HEK293 (cell line): ENCODE measurements around the gene RPL12.

ENCODE experiments used
- CTCF ChIA-PET: fragments of 350-600 bp; formaldehyde crosslinking; extraction: SDS; loops from one replicate; lab custom pipeline; 2021; ENCODE audit warnings: antibody characterized with exemption; lab: Yijun Ruan, JAX
- POLR2A ChIA-PET: fragments of 300-600 bp; formaldehyde crosslinking; extraction: SDS; loops from one replicate; lab custom pipeline; 2020; ENCODE audit warnings: antibody characterized with exemption, inconsistent platforms; lab: Yijun Ruan, JAX
- H3K27ac ChIP-seq: fragments of 200-500 bp; sonication (Bioruptor generic); 2 replicates; pipeline ENCODE4 v1.5.1; 2014; ENCODE audit warnings: low read depth, low read length, control low read depth, inconsistent platforms; ENCODE audit errors: extremely low read depth
- H3K36me3 ChIP-seq, 2 experiments: fragments of 200-500 bp in 1 of 2; sonication (Bioruptor generic) in 1 of 2; 1 replicate in 1 of 2; 2 replicates in 1 of 2; pipeline ENCODE4 v1.5.1; 2014 to 2017; ENCODE audit warnings: inconsistent platforms in 2 of 2, low read length in 2 of 2; ENCODE audit not compliant: control insufficient read depth in 2 of 2, insufficient read depth in 1 of 2
- H3K4me1 ChIP-seq: fragments of 200-500 bp; sonication (Bioruptor generic); 2 replicates; pipeline ENCODE4 v1.5.1; 2014; ENCODE audit warnings: mild to moderate bottlenecking, low read length, inconsistent platforms; ENCODE audit not compliant: control insufficient read depth, insufficient read depth
- H3K4me3 ChIP-seq: 2 replicates; pipeline ENCODE4 v1.5.1; 2011; ENCODE audit warnings: low read depth, mild to moderate bottlenecking, control low read depth, low read length, moderate library complexity
- H3K9me3 ChIP-seq: fragments of 200-500 bp; sonication (Bioruptor generic); 2 replicates; pipeline ENCODE4 v1.5.1; 2014; ENCODE audit warnings: low read depth, low read length, inconsistent platforms; ENCODE audit not compliant: control insufficient read depth, insufficient read depth
- GLI4 ChIP-seq: fragments of 450-650 bp; formaldehyde crosslinking; IDR thresholded peaks from 2 replicates; pipeline ENCODE4 v1.5.1; 2016; ENCODE audit warnings: missing biosample characterization, missing genetic modification characterization
- GLIS2 ChIP-seq: fragments of 450-650 bp; formaldehyde crosslinking; IDR thresholded peaks from 2 replicates; pipeline ENCODE4 v1.5.1; 2016; ENCODE audit warnings: missing biosample characterization, missing genetic modification characterization
- HOXD13 ChIP-seq: sonication (generic); formaldehyde crosslinking; IDR thresholded peaks from 2 replicates; pipeline ENCODE4 v1.8.0; 2022; ENCODE audit warnings: missing genetic modification reagents, borderline replicate concordance
- INSM2 ChIP-seq: fragments of 450-650 bp; formaldehyde crosslinking; IDR thresholded peaks from 2 replicates; pipeline ENCODE4 v1.5.1; 2016; ENCODE audit warnings: missing biosample characterization, missing genetic modification characterization
- KLF10 ChIP-seq: fragments of 450-650 bp; IDR thresholded peaks from 2 replicates; pipeline ENCODE4 v1.5.1; 2018; ENCODE audit warnings: missing biosample characterization, mild to moderate bottlenecking, missing genetic modification characterization
- SP2 ChIP-seq: fragments of 450-650 bp; formaldehyde crosslinking; IDR thresholded peaks from 2 replicates; pipeline ENCODE4 v1.5.1; 2016; ENCODE audit warnings: missing biosample characterization, missing genetic modification characterization
- ZFP37 ChIP-seq: fragments of 450-650 bp; formaldehyde crosslinking; IDR thresholded peaks from 2 replicates; pipeline ENCODE4 v1.5.1; 2016; ENCODE audit warnings: missing biosample characterization, missing genetic modification characterization
- ZNF10 ChIP-seq: fragments of 450-650 bp; formaldehyde crosslinking; IDR thresholded peaks from 2 replicates; pipeline ENCODE4 v1.5.1; 2017; ENCODE audit warnings: missing biosample characterization, missing genetic modification characterization
- ZNF112 ChIP-seq: fragments of 450-650 bp; formaldehyde crosslinking; IDR thresholded peaks from 2 replicates; pipeline ENCODE4 v1.5.0; 2017; ENCODE audit warnings: missing biosample characterization, missing genetic modification characterization
- ZNF114 ChIP-seq: fragments of 450-650 bp; formaldehyde crosslinking; IDR thresholded peaks from 2 replicates; pipeline ENCODE4 v1.5.0; 2017; ENCODE audit warnings: missing biosample characterization, missing genetic modification characterization
- ZNF174 ChIP-seq: fragments of 450-650 bp; formaldehyde crosslinking; IDR thresholded peaks from 2 replicates; pipeline ENCODE4 v1.5.0; 2017; ENCODE audit warnings: missing biosample characterization, mild to moderate bottlenecking, missing genetic modification characterization
- ZNF311 ChIP-seq: fragments of 450-650 bp; formaldehyde crosslinking; IDR thresholded peaks from 2 replicates; pipeline ENCODE4 v1.5.1; 2017; ENCODE audit warnings: missing biosample characterization, missing genetic modification characterization, borderline replicate concordance
- ZNF626 ChIP-seq: fragments of 450-650 bp; sonication (Bioruptor Pico); formaldehyde crosslinking; IDR thresholded peaks from 2 replicates; pipeline ENCODE4 v1.5.1; 2018; ENCODE audit warnings: missing biosample characterization, missing genetic modification characterization, inconsistent platforms
- ZNF645 ChIP-seq: fragments of 450-650 bp; formaldehyde crosslinking; IDR thresholded peaks from 2 replicates; pipeline ENCODE4; 2016; ENCODE audit warnings: missing biosample characterization, missing genetic modification characterization
- ZNF76 ChIP-seq: fragments of 450-650 bp; formaldehyde crosslinking; IDR thresholded peaks from 2 replicates; pipeline ENCODE4; 2016; ENCODE audit warnings: low read depth, missing biosample characterization, missing genetic modification characterization, borderline replicate concordance
- ZNF768 ChIP-seq: fragments of 450-650 bp; formaldehyde crosslinking; IDR thresholded peaks from 2 replicates; pipeline ENCODE4 v1.5.1; 2018; ENCODE audit warnings: missing biosample characterization, mild to moderate bottlenecking, missing genetic modification characterization
- ZNF776 ChIP-seq: fragments of 450-650 bp; formaldehyde crosslinking; IDR thresholded peaks from 2 replicates; pipeline ENCODE4 v1.5.0; 2017; ENCODE audit warnings: missing biosample characterization, missing genetic modification characterization, borderline replicate concordance
- ZNF791 ChIP-seq: fragments of 450-650 bp; formaldehyde crosslinking; IDR thresholded peaks from 2 replicates; pipeline ENCODE4 v1.5.1; 2016; ENCODE audit warnings: missing biosample characterization, missing genetic modification characterization
- TF ChIP-seq, protein P1 (sequence below): fragments of 450-650 bp; formaldehyde crosslinking; IDR thresholded peaks from 2 replicates; pipeline ENCODE4 v1.5.1; 2016; ENCODE audit warnings: missing biosample characterization, missing genetic modification characterization, borderline replicate concordance

Gene RPL12

GRCh38 chr9:127479507-127480081 is 28.4 kb upstream of the RPL12 start:
- TF ChIP-seq, protein P1, sequence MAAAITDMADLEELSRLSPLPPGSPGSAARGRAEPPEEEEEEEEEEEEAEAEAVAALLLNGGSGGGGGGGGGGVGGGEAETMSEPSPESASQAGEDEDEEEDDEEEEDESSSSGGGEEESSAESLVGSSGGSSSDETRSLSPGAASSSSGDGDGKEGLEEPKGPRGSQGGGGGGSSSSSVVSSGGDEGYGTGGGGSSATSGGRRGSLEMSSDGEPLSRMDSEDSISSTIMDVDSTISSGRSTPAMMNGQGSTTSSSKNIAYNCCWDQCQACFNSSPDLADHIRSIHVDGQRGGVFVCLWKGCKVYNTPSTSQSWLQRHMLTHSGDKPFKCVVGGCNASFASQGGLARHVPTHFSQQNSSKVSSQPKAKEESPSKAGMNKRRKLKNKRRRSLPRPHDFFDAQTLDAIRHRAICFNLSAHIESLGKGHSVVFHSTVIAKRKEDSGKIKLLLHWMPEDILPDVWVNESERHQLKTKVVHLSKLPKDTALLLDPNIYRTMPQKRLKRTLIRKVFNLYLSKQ (tag by site-specific recombination), result no peak
- no peak for TF ChIP-seq ZNF626 (tag by site-specific recombination)
- no peak for TF ChIP-seq HOXD13
- no peak for TF ChIP-seq ZNF76 (tag by site-specific recombination)
- TF ChIP-seq, all 188 proteins: peak for 0
- H3K27ac ChIP-seq, result no peak overlapping the region
- POLR2A ChIA-PET, result no interaction called here
- H3K9me3 ChIP-seq, result no peaks in the 10 kb centered on the region
- no peak overlapping the region for H3K4me3 ChIP-seq
- no peaks in the 10 kb centered on the region for H3K4me1 ChIP-seq
- CTCF ChIA-PET, result interaction anchor here (0.7 to 1.0 kb wide), 2 partner anchors 265 to 313 kb away, joined by 3 to 4 read pairs; no protein-coding TSS in a partner anchor
- H3K36me3 ChIP-seq, result peaks cover 0 to 49% of the 10 kb centered on the region in 2 experiments; a peak in 2 of 3 replicates

DNA sequence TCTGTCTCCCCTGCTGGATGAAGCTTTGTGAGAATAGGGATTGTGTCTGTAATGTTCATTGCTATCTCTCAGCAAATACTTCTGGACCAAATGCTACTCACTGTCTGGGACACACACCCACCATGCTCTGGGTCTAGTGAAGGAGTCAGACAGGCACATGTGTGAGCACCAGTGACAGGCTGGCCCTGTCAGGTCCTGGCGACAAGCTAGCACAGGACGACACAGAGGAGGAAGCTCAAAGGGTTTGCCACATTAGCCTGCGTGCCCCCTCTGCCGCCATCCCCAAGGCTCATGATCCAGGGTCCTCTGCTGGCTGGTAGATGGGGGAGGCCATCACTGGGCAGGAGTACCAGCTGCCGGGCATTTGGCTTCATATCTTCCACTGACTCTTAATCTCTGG is 23.4 kb upstream of the RPL12 start:
- TF ChIP-seq ZNF174 (no peak), SP2 (tag by site-specific recombination) (no peak), ZNF768 (no peak), INSM2 (tag by site-specific recombination) (no peak), ZNF776 (tag by site-specific recombination) (no peak), KLF10 (no peak), ZNF76 (tag by site-specific recombination) (no peak), ZNF791 (tag by site-specific recombination) (no peak), ZNF645 (tag by site-specific recombination) (no peak)
- POLR2A ChIA-PET, result interaction anchor here (1.8 kb wide), 1 partner anchor 23 kb away, joined by 5 read pairs; the partner anchor contains the start of genes LRSAM1 and RPL12
- no peaks in the 10 kb centered on the region for H3K4me1 ChIP-seq
- no peak overlapping the region for H3K4me3 ChIP-seq
- no peaks in the 10 kb centered on the region for H3K9me3 ChIP-seq
- H3K36me3 ChIP-seq, result peaks cover 0 to 23% of the 10 kb centered on the region in 2 experiments; a peak in 2 of 3 replicates
- H3K27ac ChIP-seq, result no peak overlapping the region
- CTCF ChIA-PET, result interaction anchor here (0.5 to 1.1 kb wide), 3 partner anchors 177 to 283 kb away, joined by 3 read pairs; no protein-coding TSS in a partner anchor

DNA sequence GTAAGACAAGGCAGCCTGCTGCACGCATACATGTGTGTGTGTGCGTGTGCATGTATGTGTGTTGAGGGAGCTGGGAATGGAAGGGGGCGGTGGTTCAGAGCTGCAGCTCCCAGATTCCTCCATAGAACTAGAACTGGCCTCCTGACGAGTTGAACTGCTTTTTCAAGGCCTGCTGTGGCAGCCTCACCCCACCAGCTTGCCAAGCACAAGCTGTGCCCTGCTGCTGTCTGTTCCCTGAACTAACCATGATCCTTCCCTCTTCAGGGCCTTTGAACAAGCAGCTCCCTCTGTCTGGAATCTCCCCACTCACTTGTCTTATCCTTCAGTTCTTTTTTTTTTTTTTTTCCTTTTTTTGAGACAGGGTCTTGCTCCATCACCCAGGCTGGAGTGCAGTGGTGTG is 22.7 kb upstream of the RPL12 start:
- no peak overlapping the region for H3K4me3 ChIP-seq
- ChIA-PET CTCF (interaction anchor here (0.5 to 1.1 kb wide), 4 partner anchors 21 to 282 kb away, joined by 3 read pairs; no protein-coding TSS in a partner anchor), POLR2A (interaction anchor here (0.7 to 1.8 kb wide), 2 partner anchors 17 to 22 kb away, joined by 5 to 6 read pairs; partner anchors contain the start of genes LRSAM1 and RPL12)
- H3K4me1 ChIP-seq, result no peaks in the 10 kb centered on the region
- peaks cover 0 to 17% of the 10 kb centered on the region in 2 experiments; a peak in 2 of 3 replicates for H3K36me3 ChIP-seq
- no peaks in the 10 kb centered on the region for H3K9me3 ChIP-seq
- no peak overlapping the region for H3K27ac ChIP-seq
- no peak for TF ChIP-seq ZNF10
- TF ChIP-seq ZFP37, result no peak
- TF ChIP-seq ZNF114 (tag by site-specific recombination), result no peak
- TF ChIP-seq ZNF112 (tag by site-specific recombination), result no peak
- no peak for TF ChIP-seq ZNF768
- no peak for TF ChIP-seq GLI4 (tag by site-specific recombination)
- TF ChIP-seq GLIS2 (tag by site-specific recombination), result no peak
- TF ChIP-seq, protein P1 (tag by site-specific recombination), result no peak
- no peak for TF ChIP-seq ZNF311 (tag by site-specific recombination)
